GM21515 (cell line): ENCODE data around the gene DPYSL3.
A peak's percentile ranks its signal among the peaks of the same experiment; 100 is the strongest.

Experiments
- ATAC-seq: cut with Tn5 transposase; IDR thresholded peaks from one replicate; pipeline ENCODE4 v1.9.1; 2021; ENCODE audit not compliant: unreplicated experiment

The DPYSL3 gene

GRCh38 chr5:147515269-147515668 is 5.4 kb upstream of the DPYSL3 start:
- ATAC-seq = no peak

- ATAC-seq = no peak
Observed at GRCh38 chr5:147512659-147513379, 3.0 kb upstream of the DPYSL3 start.

GRCh38 chr5:147510885-147511284 is 1.0 kb upstream of the DPYSL3 start:
- ATAC-seq = no peak

- no peak for ATAC-seq
Observed at GRCh38 chr5:147509041-147509709, 693 bp downstream of the DPYSL3 start.

- no peak for ATAC-seq
Observed at GRCh38 chr5:147508711-147509040, 1.2 kb downstream of the DPYSL3 start.

- ATAC-seq = no peak
Observed at GRCh38 chr5:147507480-147508126, 2.3 kb downstream of the DPYSL3 start.

GRCh38 chr5:147504535-147504934 is 5.3 kb downstream of the DPYSL3 start:
- no peak for ATAC-seq

- no peak for ATAC-seq
Observed at GRCh38 chr5:147504011-147504410, 5.9 kb downstream of the DPYSL3 start.

- ATAC-seq = no peak
Observed at GRCh38 chr5:147490989-147491388, 18.9 kb downstream of the DPYSL3 start.

- no peak for ATAC-seq
Observed at GRCh38 chr5:147487031-147487750, 22.7 kb downstream of the DPYSL3 start.

- ATAC-seq = no peak
Observed at GRCh38 chr5:147485814-147486213, 24.1 kb downstream of the DPYSL3 start.

- no peak for ATAC-seq
Observed at GRCh38 chr5:147485046-147485445, 24.8 kb downstream of the DPYSL3 start.

GRCh38 chr5:147484708-147485020 is 25.2 kb downstream of the DPYSL3 start:
- no peak for ATAC-seq

GRCh38 chr5:147483961-147484707 is 25.7 kb downstream of the DPYSL3 start:
- no peak for ATAC-seq

GRCh38 chr5:147483188-147483790 is 26.6 kb downstream of the DPYSL3 start:
- ATAC-seq = no peak

GRCh38 chr5:147482706-147483180 is 27.1 kb downstream of the DPYSL3 start:
- ATAC-seq = no peak

- peak; percentile 76 for ATAC-seq
Observed at GRCh38 chr5:147481874-147482705, 27.8 kb downstream of the DPYSL3 start.

- ATAC-seq = peak; percentile 4
Observed at GRCh38 chr5:147481376-147481775, 28.5 kb downstream of the DPYSL3 start.

GRCh38 chr5:147479949-147480348 is 29.9 kb downstream of the DPYSL3 start:
- ATAC-seq = no peak

- no peak for ATAC-seq
Observed at GRCh38 chr5:147479444-147479843, 30.4 kb downstream of the DPYSL3 start.
